ENCODE measurements around the gene SMIM8. TPM values are rescaled to one million over a fixed set of nuclear protein-coding genes. Genes with fewer than 3 reads are reported as not detected.

SMIM8 gene
- total RNA-seq, 4 donors from 2014 or later = 6.9 to 23.1 (median 12.7) TPM

GRCh38 chr6:87340230-87340629 lies 17.8 kb downstream of the SMIM8 start:
- Histone ChIP-seq H3K27me3 (no peaks in the 10 kb centered on the region), H3K4me3 (no peak overlapping the region)
- TF ChIP-seq POLR2A (IDR thresholded peaks at IDR 0.05) (no peak), CTCF (IDR thresholded peaks at IDR 0.05) (no peak)

GRCh38 chr6:87341158-87341557 lies 18.8 kb downstream of the SMIM8 start:
- DNase-seq = no peak
- no peaks in the 10 kb centered on the region for H3K27me3 ChIP-seq
- no peaks in the 10 kb centered on the region for H3K9me3 ChIP-seq
- H3K36me3 ChIP-seq = no peaks in the 10 kb centered on the region
- H3K4me3 ChIP-seq = no peak overlapping the region
- TF ChIP-seq POLR2A (IDR thresholded peaks at IDR 0.05) (no peak), CTCF (IDR thresholded peaks at IDR 0.05) (no peak)
- H3K27ac ChIP-seq = no peak overlapping the region
- no peaks in the 10 kb centered on the region for H3K4me1 ChIP-seq

More at GRCh38 chr6:87340230-87340629, 17.8 kb downstream of the SMIM8 start:
- Histone ChIP-seq H3K36me3 (no peaks in the 10 kb centered on the region), H3K27ac (no peak overlapping the region), H3K9me3 (no peaks in the 10 kb centered on the region), H3K4me1 (no peaks in the 10 kb centered on the region)
- DNase-seq = no peak

DNA sequence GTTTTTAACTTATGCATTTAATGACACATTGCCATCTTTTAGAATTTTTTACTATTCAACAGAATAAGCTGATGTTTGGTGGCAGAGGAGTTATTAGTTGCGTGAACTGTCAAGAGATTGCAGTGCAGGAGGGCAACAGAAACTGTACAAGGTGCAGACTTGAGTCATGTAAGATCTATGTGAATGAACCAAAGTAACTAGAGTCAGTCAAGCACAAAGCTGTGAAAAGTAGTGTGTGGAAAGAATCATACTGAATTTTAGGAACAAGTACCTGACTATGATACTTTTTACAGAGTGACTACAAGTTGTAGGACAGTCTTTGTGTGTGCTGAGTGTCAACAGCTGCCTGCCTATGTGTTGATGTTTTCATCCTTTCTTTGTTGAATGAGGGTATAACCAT lies 19.5 kb downstream of the SMIM8 start:
- no peak overlapping the region for H3K27ac ChIP-seq
- no peaks in the 10 kb centered on the region for H3K9me3 ChIP-seq
- H3K4me1 ChIP-seq = no peaks in the 10 kb centered on the region
- TF ChIP-seq CTCF (IDR thresholded peaks at IDR 0.05) = no peak
- no peak for TF ChIP-seq POLR2A (IDR thresholded peaks at IDR 0.05)
- no peaks in the 10 kb centered on the region for H3K36me3 ChIP-seq
- no peak overlapping the region for H3K4me3 ChIP-seq
- DNase-seq = no peak
- no peaks in the 10 kb centered on the region for H3K27me3 ChIP-seq

DNA sequence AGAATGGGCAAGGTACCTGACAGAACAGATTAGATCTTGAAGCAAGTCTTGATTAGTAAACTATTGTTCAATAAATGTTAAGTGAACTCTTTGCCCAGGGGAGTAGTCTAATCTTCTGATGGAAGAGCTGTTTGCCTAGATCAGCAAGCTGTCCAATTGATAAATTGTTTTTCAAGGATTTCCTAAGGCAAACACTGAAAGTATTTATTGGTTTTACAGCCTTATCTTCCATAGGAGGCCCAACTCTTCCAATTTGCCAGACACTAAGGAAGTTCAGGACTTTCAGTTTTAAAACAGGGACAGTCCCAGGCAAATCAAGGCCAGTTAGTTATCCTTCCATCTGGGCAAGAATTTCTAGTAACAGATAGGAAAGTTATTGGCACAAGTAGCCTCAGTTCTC lies 20.4 kb downstream of the SMIM8 start:
- no peaks in the 10 kb centered on the region for H3K4me1 ChIP-seq
- no peaks in the 10 kb centered on the region for H3K27me3 ChIP-seq
- no peaks in the 10 kb centered on the region for H3K36me3 ChIP-seq
- no peak overlapping the region for H3K4me3 ChIP-seq
- no peak overlapping the region for H3K27ac ChIP-seq
- H3K9me3 ChIP-seq = no peaks in the 10 kb centered on the region
- DNase-seq = no peak
- TF ChIP-seq CTCF (IDR thresholded peaks at IDR 0.05) = no peak
- TF ChIP-seq POLR2A (IDR thresholded peaks at IDR 0.05) = no peak

- H3K36me3 ChIP-seq = no peaks in the 10 kb centered on the region
- H3K4me1 ChIP-seq = no peaks in the 10 kb centered on the region
- no peak within 1 kb of the TSS for H3K4me3 ChIP-seq
- no peaks in the 10 kb centered on the region for H3K27me3 ChIP-seq
- DNase-seq = no peak
- H3K27ac ChIP-seq = no peak within 1 kb of the TSS
- no peaks in the 10 kb centered on the region for H3K9me3 ChIP-seq
- TF ChIP-seq CTCF (IDR thresholded peaks at IDR 0.05) = no peak
- TF ChIP-seq POLR2A (IDR thresholded peaks at IDR 0.05) = no peak
Observed at GRCh38 chr6:87344731-87345130, 22.3 kb downstream of the SMIM8 start, which contains the start of gene C6orf163. Gene C6orf163, plus strand, starts transcription at chr6:87344813. Its CDS starts 287 bp downstream, at chr6:87345100.

DNA sequence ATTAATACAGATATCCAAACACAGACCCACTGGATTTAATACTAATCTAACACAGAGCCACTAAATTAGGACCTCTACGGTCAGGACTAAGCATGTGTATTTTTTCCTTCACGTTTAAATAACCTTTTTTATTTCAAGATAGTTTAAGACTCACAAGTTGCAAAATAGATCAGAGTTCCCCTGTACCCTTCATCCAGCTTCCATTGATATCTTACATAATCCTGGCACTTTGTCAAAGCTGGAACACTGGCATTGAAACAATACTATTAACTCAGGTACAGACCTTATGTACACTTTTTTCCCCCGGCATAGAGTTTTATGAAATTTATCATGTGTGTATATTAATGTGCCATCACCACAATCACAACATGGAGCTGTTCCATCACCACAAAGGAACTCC lies 24.3 kb downstream of the SMIM8 start:
- no peak for TF ChIP-seq POLR2A (IDR thresholded peaks at IDR 0.05)
- TF ChIP-seq CTCF (IDR thresholded peaks at IDR 0.05) = no peak
- no peaks in the 10 kb centered on the region for H3K36me3 ChIP-seq
- no peak overlapping the region for H3K27ac ChIP-seq

More for the DNA sequence above, 24.3 kb downstream of the SMIM8 start:
- no peak for DNase-seq
- no peaks in the 10 kb centered on the region for H3K4me1 ChIP-seq
- H3K4me3 ChIP-seq = no peak overlapping the region
- no peaks in the 10 kb centered on the region for H3K9me3 ChIP-seq
- no peaks in the 10 kb centered on the region for H3K27me3 ChIP-seq

Data from Peyer's patch (tissue), 4 donors.